ENCODE measurements around the gene SNAPC4.
"Not testable (repeated sequence)": the region's sequence is repeated elsewhere in the genome, so short reads cannot be mapped to it uniquely, and the experiment has no call there.

The SNAPC4 gene

GRCh38 chr9:136358016-136358415, 42.0 kb downstream of the SNAPC4 start:
- no peak for DNase-seq (ENCODE audit: low read depth, low spot score)

GRCh38 chr9:136357202-136357725, 42.7 kb downstream of the SNAPC4 start:
- no peak for DNase-seq (ENCODE audit: low read depth, low spot score)

GRCh38 chr9:136355616-136356557, 44.1 kb downstream of the SNAPC4 start:
- DNase-seq (ENCODE audit: low read depth, low spot score) = no peak

GRCh38 chr9:136354592-136355085, 45.3 kb downstream of the SNAPC4 start:
- DNase-seq (ENCODE audit: low read depth, low spot score) = no peak

- DNase-seq (ENCODE audit: low read depth, low spot score) = no peak
Measured at GRCh38 chr9:136353757-136354488, 46.0 kb downstream of the SNAPC4 start.

- no peak for DNase-seq (ENCODE audit: low read depth, low spot score)
Measured at GRCh38 chr9:136353088-136353487, 46.9 kb downstream of the SNAPC4 start.

GRCh38 chr9:136352682-136353081, 47.3 kb downstream of the SNAPC4 start:
- no peak for DNase-seq (ENCODE audit: low read depth, low spot score)

GRCh38 chr9:136351868-136352267, 48.1 kb downstream of the SNAPC4 start:
- not testable (repeated sequence) for DNase-seq (ENCODE audit: low read depth, low spot score)

GRCh38 chr9:136351252-136351800, 48.6 kb downstream of the SNAPC4 start:
- DNase-seq (ENCODE audit: low read depth, low spot score) = no peak
